Right lobe of liver (tissue), 4 donors: ENCODE results near the gene SAMHD1.

Source experiments
- POLR2A ChIP-seq: fragments of 450-650 bp; IDR thresholded peaks from one replicate; pipeline ENCODE4 v1.6.1; 2017; ENCODE audit warnings: antibody characterized with exemption, mild to moderate bottlenecking
- TF ChIP-seq, protein P1 (sequence below), 4 donors: fragments of 200-600 bp in 3 of 4; fragments of 450-650 bp in 1 of 4; IDR thresholded peaks; one replicate each; pipeline versions ENCODE4 v1.5.1 to v1.8.0; 2016 to 2022; ENCODE audit warnings: antibody characterized with exemption in 4 of 4, mild to moderate bottlenecking in 2 of 4
- donor health status: DM: no; HTN: no; CAD: no.
- donor health status: DM: no; HTN: no; CAD: no.
- donor health status: DM: no; HTN: yes; CAD: no.

DNA sequence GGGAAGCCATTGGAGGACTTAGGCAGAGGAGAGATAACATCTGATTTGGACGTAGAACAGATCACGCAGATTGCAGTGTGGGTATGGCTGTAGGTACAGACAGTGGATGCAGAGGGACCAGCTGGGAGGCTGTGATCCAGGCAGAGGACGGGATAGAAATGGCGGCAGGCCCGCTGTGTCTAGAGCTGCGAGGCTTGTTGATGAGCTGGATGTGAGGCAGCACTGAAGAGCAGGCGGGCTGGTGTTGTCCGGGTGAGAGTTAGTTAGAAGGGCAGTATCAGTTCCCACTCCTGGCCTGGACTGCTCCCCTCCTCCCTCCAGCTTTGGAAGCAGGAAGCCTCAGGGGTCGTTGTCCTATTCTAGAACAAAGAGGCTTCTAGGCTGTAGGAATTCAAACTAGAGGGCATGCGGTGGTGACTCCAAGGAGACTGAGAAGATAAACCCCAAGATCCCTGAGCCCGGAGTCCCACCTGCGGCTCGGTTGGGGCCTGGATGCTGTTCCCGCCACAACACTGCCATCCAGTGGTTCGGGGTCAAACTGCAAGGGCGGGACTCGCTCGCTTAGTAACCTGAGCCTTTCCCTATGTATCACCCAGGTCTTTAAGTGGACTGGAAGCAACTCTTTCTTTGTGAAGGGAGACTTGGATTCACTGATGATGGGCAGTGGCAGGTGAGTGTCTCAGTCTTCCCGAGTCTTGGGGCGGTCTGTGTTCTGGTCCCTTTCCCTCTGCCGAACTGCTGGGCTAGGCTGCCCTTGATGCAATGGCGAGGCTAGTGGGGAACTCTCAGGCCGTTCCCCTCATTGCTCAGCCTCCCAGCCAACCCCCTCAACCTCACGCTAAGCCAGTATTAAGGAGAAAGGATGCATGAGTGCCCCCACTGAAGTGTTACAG lies 64.4 kb downstream of the SAMHD1 start:
- TF ChIP-seq, protein P1, sequence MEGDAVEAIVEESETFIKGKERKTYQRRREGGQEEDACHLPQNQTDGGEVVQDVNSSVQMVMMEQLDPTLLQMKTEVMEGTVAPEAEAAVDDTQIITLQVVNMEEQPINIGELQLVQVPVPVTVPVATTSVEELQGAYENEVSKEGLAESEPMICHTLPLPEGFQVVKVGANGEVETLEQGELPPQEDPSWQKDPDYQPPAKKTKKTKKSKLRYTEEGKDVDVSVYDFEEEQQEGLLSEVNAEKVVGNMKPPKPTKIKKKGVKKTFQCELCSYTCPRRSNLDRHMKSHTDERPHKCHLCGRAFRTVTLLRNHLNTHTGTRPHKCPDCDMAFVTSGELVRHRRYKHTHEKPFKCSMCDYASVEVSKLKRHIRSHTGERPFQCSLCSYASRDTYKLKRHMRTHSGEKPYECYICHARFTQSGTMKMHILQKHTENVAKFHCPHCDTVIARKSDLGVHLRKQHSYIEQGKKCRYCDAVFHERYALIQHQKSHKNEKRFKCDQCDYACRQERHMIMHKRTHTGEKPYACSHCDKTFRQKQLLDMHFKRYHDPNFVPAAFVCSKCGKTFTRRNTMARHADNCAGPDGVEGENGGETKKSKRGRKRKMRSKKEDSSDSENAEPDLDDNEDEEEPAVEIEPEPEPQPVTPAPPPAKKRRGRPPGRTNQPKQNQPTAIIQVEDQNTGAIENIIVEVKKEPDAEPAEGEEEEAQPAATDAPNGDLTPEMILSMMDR (IDR thresholded peaks at IDR 0.05) = peak; percentile 90 to 97 (median 96)
- no peak for TF ChIP-seq POLR2A
